Stimulated activated CD8-positive, alpha-beta memory T cell treated with anti-CD3 and anti-CD28 coated beads, Interleukin-15, amount 100 ng/mL, for 4 hours (primary cell): ENCODE data around the gene NR1D1.
A peak's percentile ranks its signal among the peaks of the same experiment; 100 is the strongest.

Source experiments
- DNase-seq, 2 donors: peaks; one replicate each; pipeline ENCODE4 v3.0.0-alpha.2; 2020; ENCODE audit warnings: low read depth in 2 of 2

Gene NR1D1

GRCh38 chr17:40075201-40075941, 25.0 kb downstream of the NR1D1 start:
- peak in 1 of 2 donors; percentile 36 for DNase-seq

GRCh38 chr17:40074871-40075200, 25.6 kb downstream of the NR1D1 start:
- no peak for DNase-seq

GRCh38 chr17:40074175-40074512, 26.2 kb downstream of the NR1D1 start:
- DNase-seq: no peak

- DNase-seq: no peak
Measured at GRCh38 chr17:40073454-40074174, 26.8 kb downstream of the NR1D1 start.

- no peak for DNase-seq
Measured at GRCh38 chr17:40072735-40073346, 27.5 kb downstream of the NR1D1 start.

- no peak for DNase-seq
Measured at GRCh38 chr17:40072040-40072734, 28.2 kb downstream of the NR1D1 start.

GRCh38 chr17:40071313-40072039, 28.9 kb downstream of the NR1D1 start:
- no peak for DNase-seq

- DNase-seq: no peak
Measured at GRCh38 chr17:40070709-40071312, 29.6 kb downstream of the NR1D1 start.

- DNase-seq: no peak
Measured at GRCh38 chr17:40069751-40070708, 30.4 kb downstream of the NR1D1 start.

- DNase-seq: peak; percentile 61 to 78
Measured at GRCh38 chr17:40068917-40069750, 31.3 kb downstream of the NR1D1 start.

- no peak for DNase-seq
Measured at GRCh38 chr17:40068584-40068916, 31.8 kb downstream of the NR1D1 start.

GRCh38 chr17:40068129-40068581, 32.2 kb downstream of the NR1D1 start:
- no peak for DNase-seq

GRCh38 chr17:40067710-40068109, 32.7 kb downstream of the NR1D1 start:
- DNase-seq: no peak

- DNase-seq: no peak
Measured at GRCh38 chr17:40065769-40066510, 34.4 kb downstream of the NR1D1 start.

GRCh38 chr17:40064971-40065768, 35.2 kb downstream of the NR1D1 start:
- DNase-seq: no peak

GRCh38 chr17:40063901-40064531, 36.4 kb downstream of the NR1D1 start:
- no peak for DNase-seq

GRCh38 chr17:40063187-40063771, 37.1 kb downstream of the NR1D1 start:
- DNase-seq: no peak
